PC-9 (cell line): ENCODE results near the gene RCBTB2. TPM values are rescaled to one million over a fixed set of nuclear protein-coding genes. Genes with fewer than 3 reads are reported as not detected.

Source experiments
- BruUV-seq: library from RNA; stranded (reverse); fragments of 400-500 nt; replicated peaks from 2 replicates; lab custom pipeline; 2021; lab: Mats Ljungman, UMichigan
- CTCF ChIA-PET: fragments of 300-600 bp; sonication (Branson Sonifier 250); formaldehyde crosslinking; loops from one replicate; lab custom pipeline; 2022; ENCODE audit warnings: antibody characterized with exemption; lab: Charles Lee
- POLR2A ChIA-PET: fragments of 300-600 bp; sonication (Branson Sonifier 250); formaldehyde crosslinking; loops from one replicate; lab custom pipeline; 2022; ENCODE audit warnings: antibody characterized with exemption; ENCODE audit not compliant: unreplicated experiment; lab: Charles Lee
- DNase-seq, 2 experiments: peaks; one replicate each; pipeline versions ENCODE4 v3.0.0 to v3.0.0-alpha.2; 2015 to 2022; ENCODE audit warnings: mixed read lengths in 1 of 2
- H2AFZ ChIP-seq: fragments of 200-600 bp; sonication (generic); 2 replicates; pipeline ENCODE4 v1.8.1; 2017; ENCODE audit warnings: antibody characterized with exemption
- H3F3A ChIP-seq: fragments of 200-600 bp; sonication (generic); 2 replicates; pipeline ENCODE4 v1.8.1; 2017; ENCODE audit warnings: antibody characterized with exemption, mild to moderate bottlenecking, low read depth; ENCODE audit not compliant: insufficient read depth
- H3K27ac ChIP-seq: fragments of 200-600 bp; sonication (generic); 2 replicates; pipeline ENCODE4 v1.6.1; 2016; ENCODE audit warnings: mixed run types
- H3K27me3 ChIP-seq: fragments of 200-600 bp; sonication (generic); 2 replicates; pipeline ENCODE4 v1.6.1; 2016; ENCODE audit warnings: low read depth, mixed run types; ENCODE audit not compliant: insufficient read depth
- H3K36me3 ChIP-seq: fragments of 200-600 bp; sonication (generic); 2 replicates; pipeline ENCODE4 v1.6.1; 2016; ENCODE audit warnings: low read depth, mixed run types
- H3K4me1 ChIP-seq: fragments of 200-600 bp; sonication (generic); replicated peaks from 2 replicates; pipeline ENCODE4 v1.6.1; 2016; ENCODE audit warnings: mixed run types; ENCODE audit not compliant: insufficient read depth
- H3K4me2 ChIP-seq: fragments of 200-600 bp; sonication (generic); 2 replicates; pipeline ENCODE4 v1.6.1; 2017; ENCODE audit warnings: mixed run types
- H3K4me3 ChIP-seq: fragments of 200-600 bp; sonication (generic); 2 replicates; pipeline ENCODE4 v1.6.1; 2016; ENCODE audit warnings: mixed run types
- H3K79me2 ChIP-seq: fragments of 200-600 bp; sonication (generic); 2 replicates; pipeline ENCODE4 v1.6.1; 2017; ENCODE audit warnings: low read depth, mixed run types
- H3K9me2 ChIP-seq: fragments of 200-600 bp; sonication (generic); 2 replicates; pipeline ENCODE4 v1.8.1; 2017; ENCODE audit warnings: mild to moderate bottlenecking; ENCODE audit not compliant: insufficient read depth
- H3K9me3 ChIP-seq: fragments of 200-600 bp; sonication (generic); 2 replicates; pipeline ENCODE4 v1.8.1; 2016; ENCODE audit warnings: low read depth; ENCODE audit not compliant: insufficient read depth
- H4K20me1 ChIP-seq: fragments of 200-600 bp; sonication (generic); 2 replicates; pipeline ENCODE4 v1.8.1; 2017; ENCODE audit not compliant: insufficient read depth
- CTCF ChIP-seq: fragments of 200-600 bp; sonication (generic); conservative IDR thresholded peaks from 2 replicates; pipeline ENCODE4 v1.6.1; 2017; ENCODE audit warnings: mixed run types, antibody characterized with exemption, mild to moderate bottlenecking, moderate library complexity
- EZH2 ChIP-seq: fragments of 200-600 bp; sonication (generic); IDR thresholded peaks from 2 replicates; pipeline ENCODE4 v1.8.0; 2017; ENCODE audit warnings: antibody characterized with exemption, low read depth
- intact Hi-C: fragments of 100-400 bp; cut with micrococcal nuclease; formaldehyde crosslinking; loops from one replicate; pipeline ENCODE4 v1.10.0; 2022; ENCODE audit not compliant: unreplicated experiment
- total RNA-seq: library from RNA; stranded (reverse); gene quantifications from 2 replicates; pipeline ENCODE4 v1.2.3, GENCODE V29; 2021

RCBTB2 gene
- total RNA-seq, 1 experiment from 2014 or later = 2.6 TPM

GRCh38 chr13:48492470-48493065 is 40.3 kb downstream of the RCBTB2 start:
- TF ChIP-seq CTCF (no peak), EZH2 (no peak)
- ChIA-PET CTCF (no interaction called here), POLR2A (no interaction called here)
- Histone ChIP-seq H3K4me1 (0 out of 2 replicates have a peak, but pooled peaks cover 4% of the 10 kb centered on the region), H3K9me3 (no peaks in the 10 kb centered on the region), H3K9me2 (no peaks in the 10 kb centered on the region), H4K20me1 (no peaks in the 10 kb centered on the region), H3K27ac (no peak overlapping the region), H3K36me3 (no peaks in the 10 kb centered on the region), H3K4me3 (no peak overlapping the region), H2AFZ (no peak overlapping the region), H3K4me2 (no peak overlapping the region), H3F3A (peaks cover 5% of the 10 kb centered on the region; the same call in 1 of the 2 replicates), H3K27me3 (no peaks in the 10 kb centered on the region), H3K79me2 (no peaks in the 10 kb centered on the region)
- no TSS peak for BruUV-seq
- DNase-seq = no peak
- intact Hi-C loops = no loop called here

- TF ChIP-seq CTCF (no peak), EZH2 (no peak)
- intact Hi-C loops = no loop called here
- Histone ChIP-seq H3K27me3 (no peaks in the 10 kb centered on the region), H3K4me3 (no peak overlapping the region), H3K4me2 (no peak overlapping the region), H3F3A (peaks cover 5% of the 10 kb centered on the region; the same call in 1 of the 2 replicates), H4K20me1 (no peaks in the 10 kb centered on the region), H3K36me3 (no peaks in the 10 kb centered on the region), H3K79me2 (no peaks in the 10 kb centered on the region), H3K4me1 (0 out of 2 replicates have a peak, but pooled peaks cover 4% of the 10 kb centered on the region), H3K27ac (no peak overlapping the region), H3K9me3 (no peaks in the 10 kb centered on the region), H3K9me2 (no peaks in the 10 kb centered on the region), H2AFZ (no peak overlapping the region)
- DNase-seq = no peak
- ChIA-PET POLR2A (no interaction called here), CTCF (no interaction called here)
- BruUV-seq = no TSS peak
These were observed 40.8 kb downstream of the RCBTB2 start for GRCh38 chr13:48492096-48492440.

GRCh38 chr13:48491423-48492095 is 41.3 kb downstream of the RCBTB2 start:
- H3K27ac ChIP-seq = no peak overlapping the region

More at GRCh38 chr13:48491423-48492095, 41.3 kb downstream of the RCBTB2 start:
- CTCF ChIA-PET = no interaction called here
- Histone ChIP-seq H3K4me2 (no peak overlapping the region), H3K4me3 (no peak overlapping the region), H4K20me1 (no peaks in the 10 kb centered on the region), H3K9me3 (no peaks in the 10 kb centered on the region), H3K9me2 (no peaks in the 10 kb centered on the region), H3K79me2 (no peaks in the 10 kb centered on the region), H3K4me1 (0 out of 2 replicates have a peak, but pooled peaks cover 4% of the 10 kb centered on the region), H2AFZ (no peak overlapping the region), H3K27me3 (no peaks in the 10 kb centered on the region), H3K36me3 (no peaks in the 10 kb centered on the region), H3F3A (peaks cover 5% of the 10 kb centered on the region; the same call in 1 of the 2 replicates)
- POLR2A ChIA-PET = no interaction called here
- no peak for DNase-seq
- BruUV-seq = no TSS peak
- no peak for TF ChIP-seq CTCF
- TF ChIP-seq EZH2 = no peak
- intact Hi-C loops = no loop called here
